Activated naive CD4-positive, alpha-beta T cell treated with Interleukin-2 at 50 U/mL for 16 hours (primary cell): ENCODE results near the gene KRT3.
A peak's percentile ranks its signal among the peaks of the same experiment; 100 is the strongest.

ENCODE experiments used
- DNase-seq: peaks from one replicate; pipeline ENCODE4 v3.0.0-alpha.2; 2020

KRT3 gene

GRCh38 chr12:52795694-52796428 lies at the start of gene KRT3:
Gene KRT3, minus strand, starts transcription at chr12:52796117. Its CDS starts 75 bp downstream, at chr12:52796042.
- no peak for DNase-seq

DNA sequence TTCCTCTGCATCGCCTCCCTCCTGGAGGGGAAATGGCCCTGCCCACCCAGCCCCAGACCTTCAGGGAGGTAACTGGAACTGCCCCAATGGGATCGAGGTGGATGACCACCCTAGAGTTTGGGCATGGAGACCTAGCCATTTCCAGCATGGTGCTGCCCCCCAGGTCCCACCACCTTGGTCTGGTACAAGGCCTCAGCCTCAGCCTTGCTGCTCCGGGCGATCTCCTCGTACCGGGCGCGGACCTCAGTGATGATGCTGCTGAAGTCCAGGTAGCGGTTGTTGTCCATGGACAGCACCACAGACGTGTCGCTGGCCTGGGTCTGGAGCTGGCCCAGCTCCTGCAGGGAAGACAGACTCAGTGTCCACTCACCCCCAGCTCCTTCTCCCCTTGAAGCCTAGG lies 48.5 kb upstream of the KRT3 start:
- DNase-seq = no peak

GRCh38 chr12:52839436-52840105 lies 43.7 kb upstream of the KRT3 start:
- DNase-seq = no peak

- DNase-seq = no peak
These were observed 42.9 kb upstream of the KRT3 start for GRCh38 chr12:52838609-52839435.

DNA sequence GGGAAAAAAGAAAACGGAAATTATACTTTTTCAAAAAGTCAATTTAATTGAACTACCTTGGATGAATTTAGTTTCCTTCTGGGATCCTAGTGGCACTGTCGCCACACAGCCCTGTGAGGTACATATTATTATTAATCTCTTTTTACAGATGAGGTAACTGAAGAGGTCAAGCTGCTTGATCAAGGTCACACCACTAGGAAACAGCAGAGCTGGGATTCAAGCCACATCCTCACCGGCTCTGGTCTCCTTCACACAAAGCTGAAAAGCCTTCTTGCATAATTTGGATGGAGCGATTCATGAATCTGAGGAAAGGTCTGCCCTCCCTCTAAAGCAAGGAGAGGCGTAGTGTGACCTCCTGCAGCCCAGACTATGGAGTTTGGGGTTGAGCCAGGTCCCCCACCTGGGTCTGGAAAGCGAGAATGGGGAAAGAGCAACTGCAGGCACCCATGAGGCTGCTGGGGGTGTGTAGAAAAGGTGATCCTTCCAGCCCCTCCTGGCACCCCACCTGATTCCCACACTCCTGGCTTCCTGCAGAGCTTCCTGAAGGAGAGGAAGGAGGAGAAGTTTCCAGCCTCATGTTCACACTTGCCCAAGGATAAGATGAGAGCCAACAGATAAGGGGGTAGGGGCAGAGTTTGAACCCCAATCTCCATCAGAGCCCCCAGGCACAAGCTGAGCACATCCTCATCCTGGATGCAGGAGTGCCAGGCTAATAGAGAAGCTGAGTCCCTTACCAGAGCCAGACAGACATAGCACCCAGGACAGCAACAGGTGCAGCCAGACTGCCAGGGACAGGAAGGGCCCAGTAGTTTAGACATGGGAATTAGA lies 42.1 kb upstream of the KRT3 start:
- DNase-seq = no peak

DNA sequence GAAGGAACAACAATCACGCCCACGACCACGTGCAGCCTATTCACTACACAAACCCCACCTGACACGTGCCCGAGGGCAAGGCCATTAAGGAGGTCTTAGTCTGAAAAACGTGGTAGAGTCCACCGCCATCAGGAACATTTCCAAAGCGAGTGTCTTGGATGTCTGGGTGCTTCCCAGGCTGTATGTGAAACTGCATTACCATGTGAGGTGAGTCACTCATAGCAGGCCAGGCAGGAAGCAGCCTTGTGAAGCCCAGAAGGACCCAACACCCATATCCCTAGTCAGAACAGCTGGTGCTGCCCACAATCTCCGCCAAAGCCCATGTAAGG lies 41.5 kb upstream of the KRT3 start:
- no peak for DNase-seq

DNA sequence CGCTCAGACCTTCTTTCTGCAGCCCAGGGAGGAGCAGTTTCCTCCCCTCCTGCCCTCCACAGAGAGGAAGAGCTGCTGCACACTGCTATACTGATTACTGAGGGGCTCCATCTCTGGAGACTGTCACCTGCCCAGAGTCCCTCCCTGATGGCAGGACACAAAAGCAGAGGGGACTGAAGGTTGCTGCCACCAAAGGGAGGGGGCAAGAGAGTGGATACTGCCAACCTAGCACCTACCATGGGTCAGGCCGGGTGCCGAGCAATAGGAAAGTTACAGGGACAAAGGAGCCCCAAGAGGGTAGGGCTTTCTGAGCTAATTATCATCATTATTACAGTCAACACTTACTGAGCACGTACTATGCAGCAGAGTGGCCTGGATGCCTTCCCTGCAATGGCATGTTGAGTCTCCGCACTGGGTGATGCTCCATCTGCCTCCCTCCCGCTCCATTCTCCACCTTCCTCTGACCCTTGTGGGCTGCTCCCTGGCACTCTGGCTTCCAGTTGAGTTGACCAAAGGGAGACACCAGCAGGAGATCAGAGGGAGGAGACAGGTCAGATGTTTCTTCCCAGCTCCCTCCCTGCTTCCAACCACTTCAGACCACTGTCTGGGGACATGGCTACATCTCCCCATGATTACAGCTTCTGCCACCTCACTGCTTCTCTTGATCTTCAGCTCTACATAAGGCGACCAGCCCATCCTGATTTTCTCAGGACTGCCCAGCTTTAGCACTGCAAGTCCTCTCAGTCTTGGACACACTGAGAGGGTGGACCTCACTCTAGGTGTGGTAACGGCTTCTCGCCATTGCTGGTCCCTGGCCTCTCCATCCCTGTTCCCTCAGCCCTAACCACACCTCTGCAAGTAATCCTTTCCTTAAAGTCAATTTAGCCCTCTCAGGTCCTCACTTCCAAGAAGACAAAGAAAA lies 40.8 kb upstream of the KRT3 start:
- DNase-seq = no peak

DNA sequence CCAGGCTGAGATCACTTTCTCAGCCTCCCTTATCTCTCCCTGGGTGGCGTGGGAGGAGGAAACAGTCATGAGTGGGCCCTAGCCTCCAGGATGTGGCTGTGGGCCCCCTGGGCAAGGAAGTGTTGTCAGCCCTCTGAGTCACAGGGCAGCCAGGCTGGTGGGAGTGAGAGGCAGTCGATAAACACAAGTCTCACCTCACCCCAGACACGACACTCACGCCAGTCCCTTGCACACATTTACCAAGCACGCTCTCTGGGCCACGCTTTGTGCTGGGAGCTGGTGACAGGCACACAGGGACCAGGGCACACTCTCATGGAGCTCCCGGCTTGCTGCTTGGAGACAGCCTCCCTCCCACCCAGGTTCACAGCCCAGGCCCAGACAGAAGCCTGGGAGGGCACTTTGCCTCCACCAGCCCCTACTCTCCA lies 40.1 kb upstream of the KRT3 start:
- peak; percentile 54 for DNase-seq

- no peak for DNase-seq
These were observed 39.5 kb upstream of the KRT3 start for GRCh38 chr12:52835271-52836041.

GRCh38 chr12:52834727-52835001 lies 38.7 kb upstream of the KRT3 start:
- DNase-seq = no peak

GRCh38 chr12:52833922-52834726 lies 38.2 kb upstream of the KRT3 start, which contains the start of gene KRT79:
Gene KRT79, minus strand, starts transcription at chr12:52834311. Its CDS starts 51 bp downstream, at chr12:52834260.
- DNase-seq = no peak

DNA sequence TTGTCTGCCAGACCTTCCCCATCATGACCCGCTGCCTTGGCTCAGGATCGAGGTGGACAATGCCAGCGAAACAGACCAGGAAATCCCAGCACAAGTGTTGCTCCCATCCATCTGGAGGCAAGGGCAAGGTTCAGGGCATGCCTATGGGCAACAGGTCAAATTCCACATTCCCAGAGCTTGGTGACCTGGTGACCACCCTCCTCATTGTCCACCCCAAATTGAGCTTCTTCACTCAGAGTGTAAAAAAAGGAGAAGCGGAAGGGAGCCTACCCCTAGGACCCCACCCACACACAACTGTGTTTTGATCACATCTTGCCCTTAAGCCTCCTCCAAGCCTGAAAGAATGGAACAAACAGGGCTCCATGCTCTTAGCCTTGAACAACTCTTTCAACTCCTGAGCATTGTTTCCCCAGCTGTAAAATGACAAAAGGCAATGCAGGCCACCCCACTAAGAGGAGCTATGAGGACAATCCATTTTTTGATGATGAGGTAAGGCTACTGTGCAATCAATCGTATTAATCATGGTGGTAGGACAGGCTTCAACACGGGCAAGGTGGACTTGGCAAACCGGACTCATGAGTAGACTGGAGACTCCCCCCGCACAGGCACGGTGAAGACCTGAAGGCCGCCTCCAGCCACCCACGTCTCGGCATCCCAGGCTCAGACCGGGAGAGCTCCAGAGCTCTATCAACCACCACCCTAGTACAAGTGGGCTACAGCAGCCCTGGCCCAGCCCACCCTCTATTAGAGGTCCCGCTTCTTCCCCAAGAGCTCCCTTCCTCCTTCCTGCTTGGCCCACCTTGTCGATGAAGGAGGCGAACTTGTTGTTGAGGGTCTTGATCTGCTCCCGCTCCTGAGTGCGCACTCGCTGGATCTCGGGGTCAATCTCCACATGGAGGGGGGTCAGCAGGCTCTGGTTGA lies 37.3 kb upstream of the KRT3 start:
- DNase-seq = no peak

- no peak for DNase-seq
These were observed 36.5 kb upstream of the KRT3 start for GRCh38 chr12:52832451-52832850.

DNA sequence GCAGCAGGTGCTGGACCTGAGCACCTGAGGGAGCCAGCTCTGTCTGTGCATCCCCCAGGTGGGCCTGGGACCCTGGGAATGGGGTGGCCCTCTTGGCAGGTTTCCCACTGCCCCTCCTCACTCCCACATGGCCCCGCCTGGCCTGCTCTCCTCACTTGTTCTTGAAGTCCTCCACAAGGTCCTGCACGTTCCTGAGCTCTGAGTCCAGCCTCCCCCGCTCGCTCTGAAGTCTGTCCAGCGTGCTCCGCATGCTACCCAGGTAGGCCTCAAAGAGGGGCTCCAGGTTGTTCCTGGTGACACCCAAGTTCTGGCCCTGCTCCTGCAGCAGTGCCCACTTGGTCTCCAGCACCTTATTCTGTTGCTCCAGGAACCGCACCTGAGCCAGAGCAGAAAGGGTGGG lies 35.3 kb upstream of the KRT3 start:
- no peak for DNase-seq

GRCh38 chr12:52829986-52830770 lies 34.3 kb upstream of the KRT3 start:
- no peak for DNase-seq

DNA sequence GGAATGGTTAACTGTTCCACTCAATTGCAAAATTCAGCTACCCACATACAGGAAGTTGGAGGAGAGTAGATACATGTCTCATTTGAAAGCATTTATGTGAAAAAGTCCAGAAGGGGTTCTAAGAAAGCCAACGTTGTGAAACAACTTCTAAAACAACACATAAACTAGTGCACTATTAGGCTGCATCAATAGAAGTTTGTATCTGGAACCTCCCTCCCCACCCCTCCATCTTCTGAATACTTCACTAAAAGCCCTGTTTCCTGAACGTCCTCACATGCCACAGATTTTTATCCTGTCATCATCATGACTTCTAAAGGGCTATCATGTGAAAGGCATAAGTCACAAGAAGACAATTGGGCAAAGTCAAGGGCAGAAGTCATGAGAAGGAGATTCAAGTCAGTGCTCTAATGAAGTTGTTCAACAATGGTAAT lies 32.7 kb upstream of the KRT3 start:
- no peak for DNase-seq

DNA sequence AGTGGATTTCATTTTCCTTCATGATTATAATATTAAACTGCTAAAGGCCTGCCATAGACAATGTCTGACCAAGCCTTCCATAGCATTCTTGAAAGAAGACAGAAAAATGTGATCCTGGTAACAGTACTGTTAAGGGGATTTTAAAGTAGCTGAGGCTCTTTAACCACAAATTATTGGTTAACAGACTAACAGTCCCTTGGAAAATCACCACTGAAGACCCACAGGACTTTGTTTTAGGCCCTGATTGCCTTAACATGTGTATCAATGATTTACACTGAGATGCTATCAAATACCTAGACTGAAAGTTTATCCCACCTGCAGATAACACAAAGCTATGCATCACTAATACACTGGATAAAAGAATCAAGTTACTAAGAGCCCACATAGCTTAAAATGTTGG lies 32.2 kb upstream of the KRT3 start:
- no peak for DNase-seq

DNA sequence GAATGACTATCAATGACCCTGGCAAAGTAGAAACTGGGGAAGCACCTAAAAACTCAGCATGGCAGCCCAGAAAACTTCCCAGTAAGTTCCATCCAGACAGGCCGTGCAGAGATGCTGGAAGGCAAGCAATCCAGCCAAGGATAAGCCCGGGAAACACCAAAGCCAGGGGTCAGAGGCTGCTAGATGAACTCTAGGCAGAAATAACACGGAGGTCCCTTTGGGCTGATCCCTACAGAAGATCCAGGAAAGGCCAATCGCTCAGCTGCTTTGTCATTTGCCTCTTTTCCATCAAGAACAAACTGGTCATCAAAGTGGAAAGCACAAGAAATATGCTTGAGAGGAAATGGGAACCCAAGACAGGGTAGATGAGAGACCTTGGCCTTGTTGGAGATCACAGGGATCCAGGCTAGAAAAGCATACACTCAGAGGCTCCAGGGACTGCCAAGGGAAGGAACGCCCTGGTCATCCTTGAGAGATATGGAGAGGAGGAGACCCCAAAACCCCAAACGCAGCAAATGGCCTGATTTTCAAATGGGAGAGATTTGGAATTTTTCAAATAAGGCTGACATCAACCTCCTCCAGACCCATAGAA lies 31.7 kb upstream of the KRT3 start:
- no peak for DNase-seq
